PC-3 (cell line): ENCODE data around the gene NANOGP8. TPM values are rescaled to one million over a fixed set of nuclear protein-coding genes. Genes with fewer than 3 reads are reported as not detected.

Experiments used
- ATAC-seq: fragments of 200-7000 bp; cut with Tn5 transposase; 2 replicates; pipeline ENCODE4 v1.9.1; 2020; ENCODE audit warnings: mild to moderate bottlenecking, moderate library complexity
- BruUV-seq: library from RNA; stranded (reverse); fragments of 400-500 nt; replicated peaks from 2 replicates; lab custom pipeline; 2021; lab: Mats Ljungman, UMichigan
- CTCF ChIA-PET: fragments of 300-600 bp; sonication (Branson Sonifier 250); formaldehyde crosslinking; loops from one replicate; lab custom pipeline; 2022; ENCODE audit warnings: antibody characterized with exemption; lab: Charles Lee
- POLR2A ChIA-PET: fragments of 300-600 bp; sonication (Branson Sonifier 250); formaldehyde crosslinking; loops from one replicate; lab custom pipeline; 2022; ENCODE audit warnings: antibody characterized with exemption; ENCODE audit not compliant: unreplicated experiment; lab: Charles Lee
- DNase-seq: peaks from one replicate; pipeline ENCODE4 v3.0.0-alpha.2; 2015
- H2AFZ ChIP-seq: fragments of 300-600 bp; sonication (generic); 2 replicates; pipeline ENCODE4 v1.6.0; 2016; ENCODE audit warnings: antibody characterized with exemption, low read length
- H3F3A ChIP-seq: fragments of 300-600 bp; sonication (generic); one replicate; pipeline ENCODE4 v1.6.0; 2017; ENCODE audit warnings: antibody characterized with exemption, low read length, control low read depth, mild to moderate bottlenecking; ENCODE audit not compliant: unreplicated experiment
- H3K27ac ChIP-seq: fragments of 300-600 bp; sonication (generic); 2 replicates; pipeline ENCODE4 v1.5.1; 2016; ENCODE audit warnings: mild to moderate bottlenecking, low read length
- H3K27me3 ChIP-seq: fragments of 300-600 bp; sonication (generic); 2 replicates; pipeline ENCODE4 v1.6.1; 2016; ENCODE audit warnings: low read length, mixed read lengths
- H3K36me3 ChIP-seq: fragments of 300-600 bp; sonication (generic); 2 replicates; pipeline ENCODE4 v1.6.1; 2016; ENCODE audit warnings: low read depth, mixed run types, low read length, mixed read lengths
- H3K4me1 ChIP-seq: fragments of 300-600 bp; sonication (generic); 2 replicates; pipeline ENCODE4 v1.5.1; 2016; ENCODE audit warnings: low read length; ENCODE audit not compliant: insufficient read depth
- H3K4me2 ChIP-seq: fragments of 300-600 bp; sonication (generic); 2 replicates; pipeline ENCODE4 v1.6.0; 2016; ENCODE audit warnings: low read length
- H3K4me3 ChIP-seq: fragments of 300-600 bp; sonication (generic); 2 replicates; pipeline ENCODE4 v1.5.1; 2016; ENCODE audit warnings: mild to moderate bottlenecking, low read length, mixed read lengths
- H3K79me2 ChIP-seq: fragments of 300-600 bp; sonication (generic); 2 replicates; pipeline ENCODE4 v1.6.1; 2017; ENCODE audit warnings: low read length, mixed read lengths
- H3K9ac ChIP-seq: fragments of 300-600 bp; sonication (generic); 2 replicates; pipeline ENCODE4 v1.6.0; 2016; ENCODE audit warnings: mild to moderate bottlenecking, low read length
- H3K9me2 ChIP-seq: fragments of 300-600 bp; sonication (generic); replicated peaks from 2 replicates; pipeline ENCODE4 v1.6.1; 2016; ENCODE audit warnings: mixed run types, low read length, mixed read lengths
- H3K9me3 ChIP-seq: fragments of 300-600 bp; sonication (generic); 2 replicates; pipeline ENCODE4 v1.6.1; 2016; ENCODE audit warnings: low read length, mixed read lengths
- H4K20me1 ChIP-seq: fragments of 300-600 bp; sonication (generic); 2 replicates; pipeline ENCODE4 v1.6.1; 2016; ENCODE audit warnings: low read length, mixed read lengths
- EZH2 ChIP-seq: fragments of 300-600 bp; sonication (generic); IDR thresholded peaks from one replicate; pipeline ENCODE4 v1.6.1; 2017; ENCODE audit warnings: antibody characterized with exemption, mild to moderate bottlenecking, low read length; ENCODE audit not compliant: unreplicated experiment
- EZH2phosphoT487 ChIP-seq: fragments of 300-600 bp; sonication (generic); IDR thresholded peaks from 2 replicates; pipeline ENCODE4 v1.6.1; 2018; ENCODE audit warnings: mild to moderate bottlenecking, antibody characterized with exemption, low read length, borderline replicate concordance
- intact Hi-C: fragments of 100-400 bp; cut with micrococcal nuclease; formaldehyde crosslinking; loops from 2 replicates; pipeline ENCODE4 v1.9.0; 2023
- total RNA-seq: library from RNA; depleted of rRNA; stranded (reverse); fragments of >200 nt; gene quantifications from 2 replicates; pipeline ENCODE4 v1.2.3, GENCODE V29; 2014; rRNA removed
- TF ChIP-seq, protein P1 (sequence below): fragments of 300-600 bp; sonication (generic); conservative IDR thresholded peaks from 2 replicates; pipeline ENCODE4 v1.5.1; 2017; ENCODE audit warnings: antibody characterized with exemption, low read depth, mild to moderate bottlenecking, low read length

NANOGP8 gene
- total RNA-seq, 1 experiment from 2014 or later, result not detected

DNA sequence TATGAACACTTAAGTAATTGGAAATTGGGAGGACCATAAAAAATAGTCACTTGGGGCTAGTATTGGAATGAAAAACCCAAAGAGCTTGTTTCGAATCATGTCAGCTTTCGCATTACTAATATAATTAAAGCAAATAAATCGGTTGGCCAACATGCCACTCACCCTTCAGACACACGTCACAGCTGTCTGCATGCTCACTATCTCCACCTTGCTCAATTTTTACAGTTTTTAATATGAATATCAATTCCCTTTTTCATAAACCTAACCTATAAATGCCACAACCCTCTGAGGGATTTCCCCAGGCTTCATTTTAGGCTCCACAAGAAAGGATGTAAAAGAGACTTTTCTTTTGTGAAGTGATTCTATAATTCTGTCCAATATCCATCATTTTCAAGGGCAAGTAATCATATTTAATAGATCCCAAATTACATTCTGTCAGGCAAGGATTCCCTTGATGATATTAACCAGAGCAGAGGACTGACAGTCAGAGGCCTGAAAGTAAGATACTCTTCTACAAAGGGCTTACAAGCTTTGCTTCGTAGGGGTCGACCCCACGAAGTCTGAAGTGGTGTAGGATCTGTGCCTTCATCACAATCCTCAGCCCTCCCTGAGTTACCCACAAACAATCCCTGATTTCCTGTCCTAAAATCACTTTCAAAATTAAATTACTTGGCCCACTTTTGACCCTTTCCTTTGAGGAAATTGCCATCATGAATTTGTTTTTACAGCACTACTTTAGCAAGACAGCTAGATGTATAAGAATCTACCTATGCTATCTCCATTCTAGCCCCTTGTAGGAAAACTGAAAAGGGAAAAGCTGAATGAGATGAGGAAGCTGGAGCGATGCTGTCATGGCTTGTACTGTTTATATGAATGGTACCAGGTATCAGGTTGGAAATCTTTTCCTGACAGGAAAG is 44.5 kb downstream of the NANOGP8 start:
- H3F3A ChIP-seq, result no peaks in the 10 kb centered on the region
- intact Hi-C loops, result no loop called here
- H3K9me3 ChIP-seq, result no peaks in the 10 kb centered on the region
- H3K79me2 ChIP-seq, result no peaks in the 10 kb centered on the region
- BruUV-seq, result no TSS peak
- H2AFZ ChIP-seq, result no peak overlapping the region
- H3K9me2 ChIP-seq, result no peaks in the 10 kb centered on the region
- H3K27me3 ChIP-seq, result no peaks in the 10 kb centered on the region
- peaks cover 2% of the 10 kb centered on the region; the same call in 1 of the 2 replicates for H3K4me1 ChIP-seq
- TF ChIP-seq EZH2phosphoT487 (no peak), EZH2 (no peak)
- TF ChIP-seq, protein P1, sequence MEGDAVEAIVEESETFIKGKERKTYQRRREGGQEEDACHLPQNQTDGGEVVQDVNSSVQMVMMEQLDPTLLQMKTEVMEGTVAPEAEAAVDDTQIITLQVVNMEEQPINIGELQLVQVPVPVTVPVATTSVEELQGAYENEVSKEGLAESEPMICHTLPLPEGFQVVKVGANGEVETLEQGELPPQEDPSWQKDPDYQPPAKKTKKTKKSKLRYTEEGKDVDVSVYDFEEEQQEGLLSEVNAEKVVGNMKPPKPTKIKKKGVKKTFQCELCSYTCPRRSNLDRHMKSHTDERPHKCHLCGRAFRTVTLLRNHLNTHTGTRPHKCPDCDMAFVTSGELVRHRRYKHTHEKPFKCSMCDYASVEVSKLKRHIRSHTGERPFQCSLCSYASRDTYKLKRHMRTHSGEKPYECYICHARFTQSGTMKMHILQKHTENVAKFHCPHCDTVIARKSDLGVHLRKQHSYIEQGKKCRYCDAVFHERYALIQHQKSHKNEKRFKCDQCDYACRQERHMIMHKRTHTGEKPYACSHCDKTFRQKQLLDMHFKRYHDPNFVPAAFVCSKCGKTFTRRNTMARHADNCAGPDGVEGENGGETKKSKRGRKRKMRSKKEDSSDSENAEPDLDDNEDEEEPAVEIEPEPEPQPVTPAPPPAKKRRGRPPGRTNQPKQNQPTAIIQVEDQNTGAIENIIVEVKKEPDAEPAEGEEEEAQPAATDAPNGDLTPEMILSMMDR, result no peak
- no peak overlapping the region for H3K9ac ChIP-seq
- no peak overlapping the region for H3K27ac ChIP-seq
- H3K4me2 ChIP-seq, result no peak overlapping the region
- ChIA-PET CTCF (no interaction called here), POLR2A (no interaction called here)
- no peak for DNase-seq
- no peaks in the 10 kb centered on the region for H4K20me1 ChIP-seq
- no peak for ATAC-seq
- H3K4me3 ChIP-seq, result no peak overlapping the region
- no peaks in the 10 kb centered on the region for H3K36me3 ChIP-seq

DNA sequence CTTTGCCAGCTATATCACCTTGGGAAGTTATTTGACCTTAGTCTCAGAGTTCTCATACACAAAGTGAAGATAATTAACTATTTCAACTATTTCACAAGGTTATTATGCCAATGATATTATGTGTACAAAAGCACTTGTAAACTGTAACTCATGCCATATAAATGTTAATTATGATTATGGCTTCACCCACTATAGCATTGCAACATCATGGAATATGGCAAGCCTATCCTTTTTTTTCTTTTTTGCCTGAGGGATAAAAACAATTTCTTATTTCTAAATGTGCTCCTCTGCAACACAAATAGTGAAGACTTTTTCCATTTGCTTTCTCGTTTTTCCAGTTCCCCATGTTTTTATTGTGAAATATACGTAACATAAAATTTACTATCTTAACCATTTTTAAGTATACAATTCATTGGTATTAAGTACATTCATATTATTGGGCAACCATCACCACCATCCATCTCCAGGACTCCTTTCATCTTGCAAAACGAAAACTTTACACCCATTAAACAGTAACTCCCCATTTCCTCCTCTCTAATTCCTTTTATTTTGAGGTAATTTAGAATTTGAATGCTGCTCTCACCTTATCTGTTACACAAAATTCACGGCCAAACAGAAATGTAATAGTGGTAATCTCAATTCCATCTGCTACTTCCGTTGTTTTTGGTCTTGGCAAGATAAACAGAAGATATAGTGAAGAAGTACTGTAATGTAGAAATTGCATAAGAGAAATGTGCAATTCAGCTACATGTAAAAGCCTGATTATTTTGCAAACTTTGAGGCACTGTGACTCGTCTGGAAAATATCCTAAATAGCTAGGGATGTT is 46.3 kb downstream of the NANOGP8 start:
- intact Hi-C loops, result loop anchor here (10.0 kb wide), 1 partner anchor 1336 kb away; no protein-coding TSS in a partner anchor
- BruUV-seq, result no TSS peak
- peaks cover 2% of the 10 kb centered on the region; the same call in 1 of the 2 replicates for H3K4me1 ChIP-seq
- no peak overlapping the region for H3K9ac ChIP-seq
- no peak overlapping the region for H3K27ac ChIP-seq
- H3K4me2 ChIP-seq, result peak overlapping the region; percentile 4; the same call in 1 of the 2 replicates
- ChIA-PET CTCF (no interaction called here), POLR2A (no interaction called here)
- no peak for ATAC-seq
- H3K4me3 ChIP-seq, result no peak overlapping the region
- H3K36me3 ChIP-seq, result no peaks in the 10 kb centered on the region
- peak; percentile 42 for DNase-seq
- no peaks in the 10 kb centered on the region for H3K9me2 ChIP-seq
- no peaks in the 10 kb centered on the region for H3K27me3 ChIP-seq
- TF ChIP-seq EZH2phosphoT487 (no peak), EZH2 (no peak)
- TF ChIP-seq, protein P1, result no peak
- H3K79me2 ChIP-seq, result no peaks in the 10 kb centered on the region
- peak overlapping the region; percentile 37; the same call in 1 of the 2 replicates for H2AFZ ChIP-seq
- H4K20me1 ChIP-seq, result no peaks in the 10 kb centered on the region
- no peaks in the 10 kb centered on the region for H3K9me3 ChIP-seq
- no peaks in the 10 kb centered on the region for H3F3A ChIP-seq

Other genes with a start within 250 kb of the NANOGP8 start
- 26.1 and 34.2 TPM in 2 replicates for gene AQR, start 115.6 kb downstream of the NANOGP8 start, total RNA-seq
- gene ZNF770, start 97.0 kb downstream of the NANOGP8 start, total RNA-seq, result 26.9 and 27.5 TPM in 2 replicates